C1 segment of cervical spinal cord (tissue), 14 donors: ENCODE measurements around the gene DBH.

Source experiments
- DNase-seq, 14 donors: peaks; one replicate each; lab custom pipeline; 2025; lab: John Stamatoyannopoulos, UW

DBH gene

DNA sequence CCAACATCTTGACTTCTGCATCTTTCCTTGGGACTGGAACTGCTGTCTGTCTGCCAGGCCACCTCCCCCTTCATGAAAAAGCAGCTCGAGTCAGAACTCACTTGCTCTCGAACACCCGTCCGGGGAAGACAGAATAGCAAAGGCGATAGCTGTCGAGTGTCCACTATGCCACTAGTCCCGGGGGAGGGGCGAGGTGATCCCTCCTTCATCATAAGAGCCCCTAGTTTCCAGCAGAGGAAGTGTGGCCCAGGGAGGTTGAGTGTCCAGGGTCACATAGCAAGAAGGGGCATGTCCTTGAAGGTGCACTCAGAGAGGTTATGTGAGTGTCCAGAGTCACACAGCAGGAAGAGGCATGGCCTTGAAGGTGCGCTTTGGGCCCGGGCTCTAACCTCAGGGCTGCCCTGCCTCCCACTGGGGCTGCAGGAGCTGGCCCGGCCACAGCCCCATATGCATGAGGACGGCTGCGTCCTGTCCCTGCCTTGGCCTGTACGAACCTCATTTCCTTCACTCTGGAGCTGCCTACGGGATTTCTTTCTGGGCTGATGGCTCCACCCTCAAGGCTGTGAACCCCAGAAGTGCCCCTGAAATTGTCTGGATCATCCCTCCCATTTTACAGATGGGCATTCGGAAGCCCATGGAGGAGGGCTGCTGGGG lies 6.7 kb downstream of the DBH start:
- DNase-seq: no peak

- DNase-seq: no peak
These were observed 7.2 kb downstream of the DBH start for GRCh38 chr9:133643362-133643755.

DNA sequence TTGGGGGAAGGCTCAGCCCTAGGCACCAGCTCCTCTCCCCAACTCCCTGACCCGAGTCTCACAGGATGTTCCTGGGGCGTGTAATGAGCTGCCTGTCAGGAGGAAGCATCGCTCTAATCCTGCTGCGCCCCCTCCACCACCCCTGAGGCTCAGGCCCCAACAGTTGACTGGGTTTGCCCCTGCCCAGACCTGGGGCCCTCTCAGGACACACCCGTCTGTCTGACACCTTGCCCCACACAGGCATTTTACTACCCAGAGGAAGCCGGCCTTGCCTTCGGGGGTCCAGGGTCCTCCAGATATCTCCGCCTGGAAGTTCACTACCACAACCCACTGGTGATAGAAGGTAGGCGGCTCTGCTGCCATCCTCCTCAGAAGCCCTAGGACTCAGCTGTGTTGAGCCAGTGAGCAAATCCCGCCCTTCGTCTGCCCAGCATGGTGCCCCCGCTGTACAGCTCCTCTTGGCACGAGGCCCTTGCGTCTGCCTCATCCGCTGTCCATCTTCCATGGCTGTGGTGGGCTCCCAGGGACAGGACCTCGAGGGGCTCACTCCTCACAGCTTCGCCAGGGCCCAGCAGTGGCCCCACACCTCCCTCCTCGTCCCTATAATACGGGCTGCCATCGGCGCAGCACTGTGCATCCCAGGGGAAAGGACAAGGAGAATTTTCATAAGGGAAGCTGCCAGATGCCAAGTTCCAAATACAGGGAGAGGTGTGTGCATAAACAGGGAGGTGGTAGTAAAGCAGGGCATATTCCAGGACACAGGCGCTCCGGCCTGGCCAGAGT lies 8.0 kb downstream of the DBH start:
- no peak for DNase-seq

DNA sequence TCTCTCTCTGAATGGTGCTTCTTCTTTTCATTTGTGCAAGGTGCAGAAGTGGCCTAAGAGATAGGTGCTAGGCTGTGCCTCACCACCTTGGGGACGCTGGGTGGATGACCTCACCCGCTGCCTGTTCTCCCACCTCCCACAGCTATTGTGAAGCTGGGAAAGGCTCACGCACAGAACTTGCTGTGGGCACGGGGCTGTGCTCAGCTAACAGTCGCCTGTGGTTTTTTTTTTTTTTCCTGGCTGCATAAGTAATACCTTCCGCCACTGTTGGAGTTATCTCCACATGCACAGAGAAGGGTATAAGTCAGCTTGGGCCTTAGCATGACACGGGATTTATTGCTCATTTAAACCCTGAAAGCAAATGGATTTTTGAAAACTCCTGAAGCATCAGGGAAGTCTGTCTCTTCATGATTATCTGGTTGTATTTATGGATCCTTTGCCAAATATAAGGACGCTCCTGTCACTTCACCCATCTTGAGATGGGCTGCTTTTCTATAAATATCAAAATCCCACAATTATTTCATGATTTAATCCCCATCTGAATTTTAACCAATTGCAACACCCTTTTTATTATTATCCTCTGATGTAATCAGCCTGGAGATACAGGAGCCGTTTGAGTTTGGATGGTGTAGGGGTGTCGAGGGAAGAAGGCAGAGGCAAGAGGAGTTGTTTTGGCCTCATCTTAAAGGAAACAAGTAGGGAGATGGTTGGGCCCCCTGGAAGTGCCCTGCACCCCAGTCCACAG lies 9.0 kb downstream of the DBH start:
- no peak for DNase-seq

GRCh38 chr9:133647148-133647547 lies 11.0 kb downstream of the DBH start:
- DNase-seq: no peak

GRCh38 chr9:133647765-133648469 lies 11.8 kb downstream of the DBH start:
- DNase-seq: no peak

GRCh38 chr9:133649194-133649593 lies 13.0 kb downstream of the DBH start:
- DNase-seq: no peak

GRCh38 chr9:133650026-133650425 lies 13.9 kb downstream of the DBH start:
- no peak for DNase-seq

DNA sequence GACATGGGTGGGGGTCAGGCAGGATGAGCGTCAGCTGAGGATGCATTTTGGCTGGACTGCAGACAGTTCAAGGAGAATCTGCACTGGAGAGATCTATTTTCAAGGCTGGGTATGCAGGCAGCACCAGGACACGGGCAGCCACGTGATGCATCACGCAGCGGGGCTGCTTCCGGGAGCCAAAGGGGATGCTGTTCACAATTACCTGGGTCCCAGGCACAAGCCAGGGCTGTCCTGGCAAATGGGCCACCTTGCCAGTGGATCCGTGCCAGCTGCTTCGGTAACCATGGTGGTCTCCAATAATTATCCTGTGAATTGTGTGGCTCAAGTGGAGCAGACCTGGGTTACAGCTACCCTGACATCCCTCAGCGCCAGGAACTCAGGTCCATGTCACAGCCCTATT lies 17.5 kb downstream of the DBH start:
- no peak for DNase-seq

- DNase-seq: peak in 1 of 14 donors; percentile 66
These were observed 18.8 kb downstream of the DBH start for GRCh38 chr9:133654736-133655657.

DNA sequence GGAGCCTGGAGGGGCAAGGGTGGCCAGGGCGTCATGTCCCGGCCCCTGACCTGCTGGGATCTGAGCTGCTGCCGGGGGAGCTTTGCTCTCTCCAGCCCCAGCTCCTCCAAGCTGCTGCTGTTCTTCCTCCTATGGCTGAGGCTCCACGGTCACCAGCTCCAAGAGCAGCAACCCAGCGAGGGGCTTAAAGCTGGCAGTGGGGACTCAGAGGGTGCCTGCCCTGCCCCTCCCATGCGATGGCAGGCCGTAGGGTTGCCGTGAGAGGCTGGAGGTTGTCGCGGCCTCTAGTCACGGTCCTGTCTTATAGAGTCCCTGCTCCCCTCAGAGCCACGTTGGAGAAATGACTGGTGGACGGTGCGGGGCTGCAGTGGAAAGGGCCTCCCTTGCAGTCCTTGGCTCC lies 19.5 kb downstream of the DBH start:
- no peak for DNase-seq

- no peak for DNase-seq
These were observed 20.3 kb downstream of the DBH start for GRCh38 chr9:133656211-133657119.

GRCh38 chr9:133657120-133657661 lies 21.0 kb downstream of the DBH start:
- peak in 1 of 14 donors; percentile 52 for DNase-seq

GRCh38 chr9:133658442-133659431 lies 22.6 kb downstream of the DBH start:
- DNase-seq: no peak

GRCh38 chr9:133659516-133659915 lies 23.4 kb downstream of the DBH start:
- DNase-seq: no peak

DNA sequence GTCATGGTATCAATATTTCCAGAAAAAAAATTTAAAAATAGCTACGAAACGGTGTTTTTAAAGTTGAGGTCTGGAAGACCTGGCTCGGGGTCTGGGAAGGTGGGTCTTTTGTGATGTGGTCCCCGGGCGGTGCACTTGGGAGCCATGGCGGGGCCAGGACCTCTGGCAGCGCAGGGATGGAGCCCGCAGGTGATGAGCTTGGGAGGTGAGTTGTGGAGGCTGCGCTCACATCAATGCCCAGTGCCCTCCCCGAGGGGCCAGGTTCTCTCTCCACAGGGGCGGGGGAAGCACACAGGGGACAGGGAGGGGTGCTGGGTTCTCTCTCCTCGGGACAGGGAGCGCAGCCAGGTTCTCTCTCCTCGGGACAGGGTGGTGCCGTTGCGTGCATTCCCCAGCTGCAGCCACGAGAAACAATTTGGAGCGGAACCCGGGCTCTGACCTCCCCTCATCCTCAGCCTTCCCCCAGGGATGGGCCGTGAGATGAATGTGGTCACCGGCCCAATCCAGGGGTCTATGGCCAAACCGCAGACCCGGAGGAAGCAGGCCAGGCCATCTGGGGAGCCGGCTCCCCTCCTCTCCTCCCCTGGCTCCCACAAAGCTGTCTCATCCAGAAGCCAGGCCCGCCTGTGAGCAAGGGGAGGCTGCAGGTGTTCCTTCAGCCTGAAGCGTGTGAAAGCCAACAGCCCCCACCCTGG lies 25.8 kb downstream of the DBH start:
- no peak for DNase-seq

- no peak for DNase-seq
These were observed 28.2 kb downstream of the DBH start for GRCh38 chr9:133664173-133665050.
